HepG2 (cell line): ENCODE data around the gene ANGPTL2. TPM values are rescaled to one million over a fixed set of nuclear protein-coding genes. Genes with fewer than 3 reads are reported as not detected.

Experiments used
- ATAC-seq: fragments of 200-7000 bp; cut with Tn5 transposase; 3 replicates; pipeline ENCODE4 v1.9.1; 2020; ENCODE audit warnings: mild to moderate bottlenecking, moderate library complexity
- BruUV-seq: library from RNA; stranded (reverse); fragments of 400-500 nt; replicated peaks from 2 replicates; lab custom pipeline; 2021; lab: Mats Ljungman, UMichigan
- CTCF ChIA-PET: fragments of 300-600 bp; formaldehyde crosslinking; extraction: SDS; loops from one replicate; lab custom pipeline; 2021; ENCODE audit warnings: low total read pairs, inconsistent platforms, low intra/inter-chr PET ratio; lab: Yijun Ruan, JAX
- POLR2A ChIA-PET: fragments of 350-600 bp; sonication (Branson Sonifier 250); formaldehyde crosslinking; loops from one replicate; lab custom pipeline; 2020; ENCODE audit warnings: antibody characterized with exemption, inconsistent platforms; lab: Yijun Ruan, JAX
- DNase-seq: peaks from one replicate; pipeline ENCODE4 v3.0.0-alpha.2; 2015; ENCODE audit warnings: low spot score
- FAIRE-seq: peaks from 3 replicates; lab custom pipeline; 2011; peaks lifted over from hg19 to GRCh38; lab: Jason Lieb, UNC
- H2AFZ ChIP-seq: one replicate; pipeline ENCODE4 v1.6.1; 2011; ENCODE audit warnings: low read length, inconsistent platforms
- H3K27ac ChIP-seq: fragments of 300-600 bp; 3 replicates; pipeline ENCODE4 v1.8.0; 2011; ENCODE audit warnings: mixed run types, mild to moderate bottlenecking, mixed read lengths, low read length, inconsistent platforms; ENCODE audit not compliant: insufficient read depth; ENCODE audit errors: extremely low read length
- H3K27me3 ChIP-seq, 2 experiments: fragments of 200-600 bp in 1 of 2; 2 replicates in 1 of 2; 3 replicates in 1 of 2; pipeline versions ENCODE4 v1.6.0 to v1.8.0; 2011; ENCODE audit warnings: low read length in 2 of 2, mild to moderate bottlenecking in 2 of 2, moderate library complexity in 2 of 2, inconsistent platforms in 1 of 2; ENCODE audit not compliant: insufficient read depth in 2 of 2, control insufficient read depth in 1 of 2
- H3K36me3 ChIP-seq, 2 experiments: fragments of 200-600 bp in 1 of 2; replicated peaks in 1 of 2; 2 replicates in 1 of 2; 3 replicates in 1 of 2; pipeline versions ENCODE4 v1.5.1 to v1.8.0; 2011; ENCODE audit warnings: low read length in 2 of 2, inconsistent platforms in 1 of 2; ENCODE audit not compliant: insufficient read depth in 2 of 2, control insufficient read depth in 1 of 2
- H3K4me1 ChIP-seq: 2 replicates; pipeline ENCODE4 v1.5.1; 2012; ENCODE audit warnings: low read length, inconsistent platforms; ENCODE audit not compliant: insufficient read depth
- H3K4me2 ChIP-seq: 2 replicates; pipeline ENCODE4 v1.6.0; 2011; ENCODE audit warnings: low read depth, low read length, inconsistent platforms
- H3K4me3 ChIP-seq, 3 experiments: fragments of 200-600 bp in 1 of 3; sonication (generic), shearing (Covaris generic) in 1 of 3; replicated peaks in 1 of 3; 2 replicates each; pipeline ENCODE4 v1.5.1; 2011 to 2016; ENCODE audit warnings: low read length in 3 of 3, inconsistent platforms in 2 of 3, low read depth in 2 of 3, mild to moderate bottlenecking in 2 of 3, control low read depth in 1 of 3, mixed read lengths in 1 of 3; ENCODE audit not compliant: insufficient read depth in 1 of 3
- H3K79me2 ChIP-seq: one replicate; pipeline ENCODE4 v1.6.1; 2011; ENCODE audit warnings: low read length, inconsistent platforms; ENCODE audit not compliant: insufficient read depth
- H3K9ac ChIP-seq: 2 replicates; pipeline ENCODE4 v1.6.0; 2011; ENCODE audit warnings: mild to moderate bottlenecking, low read depth, low read length, inconsistent platforms; ENCODE audit not compliant: insufficient read depth
- H3K9me3 ChIP-seq: 2 replicates; pipeline ENCODE4 v1.5.1; 2012; ENCODE audit warnings: mild to moderate bottlenecking, low read length
- H4K20me1 ChIP-seq: 2 replicates; pipeline ENCODE4 v1.6.0; 2011; ENCODE audit warnings: inconsistent platforms, mild to moderate bottlenecking, low read length, moderate library complexity; ENCODE audit not compliant: insufficient read depth
- ELF3 ChIP-seq: IDR thresholded peaks from 2 replicates; pipeline ENCODE4 v1.6.1; 2016; ENCODE audit warnings: missing genetic modification reagents, missing compliant biosample characterization
- TEAD3 ChIP-seq: optimal IDR thresholded peaks from 2 replicates; pipeline ENCODE3; 2016; ENCODE audit warnings: borderline replicate concordance
- ZBTB1 ChIP-seq: sonication (generic); formaldehyde crosslinking; IDR thresholded peaks from 2 replicates; pipeline ENCODE4 v1.4.0; 2020; ENCODE audit warnings: missing genetic modification reagents, borderline replicate concordance
- ZNF605 ChIP-seq: sonication (generic); formaldehyde crosslinking; IDR thresholded peaks from 2 replicates; pipeline ENCODE4 v1.8.0; 2022; ENCODE audit warnings: mild to moderate bottlenecking, missing genetic modification reagents
- ZNF619 ChIP-seq: sonication (generic); formaldehyde crosslinking; IDR thresholded peaks from 2 replicates; pipeline ENCODE4 v1.4.0; 2020; ENCODE audit warnings: mild to moderate bottlenecking, missing genetic modification reagents
- ZNF816 ChIP-seq: sonication (generic); formaldehyde crosslinking; IDR thresholded peaks from 2 replicates; pipeline ENCODE4 v1.8.0; 2022; ENCODE audit warnings: missing genetic modification reagents, mild to moderate bottlenecking, borderline replicate concordance
- WGBS: methylation state at CpG from one replicate; pipeline ENCODE4 v1.1.6; 2017; ENCODE audit warnings: low lambda C conversion rate; 5-methylcytosine and 5-hydroxymethylcytosine counted together
- in situ Hi-C: cut with HindIII; loops from 2 replicates; pipeline ENCODE4 v1.10.0; 2017; ENCODE audit warnings: low pct_unique_long_range_greater_than_20kb; ENCODE audit not compliant: extremely low pct_ligation_motif_present
- intact Hi-C: fragments of 100-400 bp; cut with micrococcal nuclease; formaldehyde crosslinking; loops from one replicate; pipeline ENCODE4 v1.10.0; 2022; ENCODE audit not compliant: unreplicated experiment
- polyA plus RNA-seq, 8 experiments: library from polyadenylated mRNA; depleted of rRNA in 3 of 8; stranded (reverse) in 7 of 8; unstranded in 1 of 8; fragments of >200 nt; fragmentation: Illumina TruSeq in 4 of 8; extraction: Trizol in 4 of 8; gene quantifications; 2 replicates each; pipeline versions ENCODE4 v1.2.1 to v1.2.3, GENCODE V29; 2011 to 2016; ENCODE audit warnings: low read depth in 4 of 8, missing spikeins in 1 of 8, mixed read lengths in 1 of 8; ENCODE audit not compliant: insufficient read depth in 1 of 8
- total RNA-seq, 5 experiments: library from RNA; depleted of rRNA; stranded (reverse); fragments of >200 nt; fragmentation: Illumina TruSeq; extraction: Trizol; gene quantifications; 2 replicates each; pipeline ENCODE4 v1.2.3, GENCODE V29; 2016; ENCODE audit warnings: low read depth in 1 of 5
- TF ChIP-seq, protein P1 (sequence below): sonication (generic); formaldehyde crosslinking; conservative IDR thresholded peaks from 2 replicates; pipeline ENCODE4 v1.4.0; 2020; ENCODE audit warnings: mild to moderate bottlenecking, missing genetic modification reagents, moderate library complexity

ANGPTL2 gene
- total and polyA plus RNA-seq, 2 of the 13 experiments (the other 11 are each of a cell fraction or from before 2014, with no cell fraction given), result 0.91 to 21.0 TPM

DNA sequence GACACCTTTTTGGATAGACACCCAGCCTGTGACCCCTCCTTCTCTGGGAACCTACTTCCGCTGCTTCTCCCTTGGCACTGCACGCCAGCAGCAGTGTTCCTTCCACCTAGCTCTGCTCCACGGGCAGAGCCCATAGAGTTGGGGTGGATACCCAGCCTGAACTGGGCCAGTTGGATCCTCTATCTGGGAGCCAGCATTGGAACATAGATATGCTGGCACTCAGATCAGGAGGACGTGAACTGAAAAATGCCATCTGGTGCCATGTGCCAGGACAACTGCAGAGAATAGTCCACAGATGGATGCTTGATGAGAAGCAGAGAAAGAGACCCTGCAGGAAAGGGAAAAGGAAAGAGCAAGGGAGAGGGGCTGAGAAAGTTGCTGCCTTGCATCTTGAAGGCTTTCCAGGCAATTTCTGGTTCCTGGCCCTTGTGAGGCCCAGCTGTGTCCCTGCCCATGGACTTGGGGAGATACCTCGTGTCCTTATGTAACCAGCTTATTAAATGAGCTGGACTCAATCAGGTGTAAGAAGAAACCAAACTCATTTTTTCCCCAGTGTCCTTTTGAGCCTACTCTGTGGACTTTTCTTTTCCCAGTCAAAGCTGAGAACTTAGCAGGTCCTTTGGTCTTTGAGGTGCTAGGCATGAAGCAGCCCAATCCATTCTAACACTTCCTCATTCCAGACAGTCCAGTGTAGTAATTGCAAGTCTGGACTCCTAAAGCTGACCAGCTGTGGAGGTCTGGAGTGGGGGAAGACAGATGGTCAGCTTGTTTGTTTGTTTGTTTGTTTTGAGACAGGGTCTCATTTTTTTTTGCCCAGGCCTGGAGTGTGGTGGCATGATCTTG, 39.1 kb downstream of the ANGPTL2 start:
- H3K27me3 ChIP-seq, result no peaks in the 10 kb centered on the region
- CTCF ChIA-PET, result no interaction called here
- H2AFZ ChIP-seq, result no peak overlapping the region
- H3K9ac ChIP-seq, result no peak overlapping the region
- ATAC-seq (no peak; the same call in 2 of the 3 replicates), DNase-seq (no peak), FAIRE-seq (no peak)
- WGBS, result 76% methylated on average over 5 of the region's 5 CpGs
- H3K9me3 ChIP-seq, result no peaks in the 10 kb centered on the region
- H3K4me3 ChIP-seq, result no peak overlapping the region
- TF ChIP-seq TEAD3 (CRISPR knock-in tag) (peak; percentile 60), ZBTB1 (CRISPR knock-in tag) (no peak), ZNF619 (CRISPR knock-in tag) (no peak), ZNF816 (CRISPR knock-in tag) (no peak), ZNF605 (CRISPR knock-in tag) (no peak), ELF3 (CRISPR knock-in tag) (peak; percentile 44; the same call in 1 of the 2 replicates)
- TF ChIP-seq, protein P1, sequence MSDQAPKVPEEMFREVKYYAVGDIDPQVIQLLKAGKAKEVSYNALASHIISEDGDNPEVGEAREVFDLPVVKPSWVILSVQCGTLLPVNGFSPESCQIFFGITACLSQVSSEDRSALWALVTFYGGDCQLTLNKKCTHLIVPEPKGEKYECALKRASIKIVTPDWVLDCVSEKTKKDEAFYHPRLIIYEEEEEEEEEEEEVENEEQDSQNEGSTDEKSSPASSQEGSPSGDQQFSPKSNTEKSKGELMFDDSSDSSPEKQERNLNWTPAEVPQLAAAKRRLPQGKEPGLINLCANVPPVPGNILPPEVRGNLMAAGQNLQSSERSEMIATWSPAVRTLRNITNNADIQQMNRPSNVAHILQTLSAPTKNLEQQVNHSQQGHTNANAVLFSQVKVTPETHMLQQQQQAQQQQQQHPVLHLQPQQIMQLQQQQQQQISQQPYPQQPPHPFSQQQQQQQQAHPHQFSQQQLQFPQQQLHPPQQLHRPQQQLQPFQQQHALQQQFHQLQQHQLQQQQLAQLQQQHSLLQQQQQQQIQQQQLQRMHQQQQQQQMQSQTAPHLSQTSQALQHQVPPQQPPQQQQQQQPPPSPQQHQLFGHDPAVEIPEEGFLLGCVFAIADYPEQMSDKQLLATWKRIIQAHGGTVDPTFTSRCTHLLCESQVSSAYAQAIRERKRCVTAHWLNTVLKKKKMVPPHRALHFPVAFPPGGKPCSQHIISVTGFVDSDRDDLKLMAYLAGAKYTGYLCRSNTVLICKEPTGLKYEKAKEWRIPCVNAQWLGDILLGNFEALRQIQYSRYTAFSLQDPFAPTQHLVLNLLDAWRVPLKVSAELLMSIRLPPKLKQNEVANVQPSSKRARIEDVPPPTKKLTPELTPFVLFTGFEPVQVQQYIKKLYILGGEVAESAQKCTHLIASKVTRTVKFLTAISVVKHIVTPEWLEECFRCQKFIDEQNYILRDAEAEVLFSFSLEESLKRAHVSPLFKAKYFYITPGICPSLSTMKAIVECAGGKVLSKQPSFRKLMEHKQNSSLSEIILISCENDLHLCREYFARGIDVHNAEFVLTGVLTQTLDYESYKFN, result no peak
- TF ChIP-seq, all 625 proteins: peak for 2
- POLR2A ChIA-PET, result no interaction called here
- Histone ChIP-seq H3K4me2 (no peak overlapping the region), H3K79me2 (no peaks in the 10 kb centered on the region), H3K4me1 (peaks cover 17% of the 10 kb centered on the region), H3K36me3 (no peaks in the 10 kb centered on the region), H4K20me1 (no peaks in the 10 kb centered on the region), H3K27ac (no peak overlapping the region)
- in situ Hi-C loops (no loop called here), intact Hi-C loops (no loop called here)
- no TSS peak for BruUV-seq
